AG04450 (cell line): ENCODE results near the gene HKDC1. TPM values are rescaled to one million over a fixed set of nuclear protein-coding genes. Genes with fewer than 3 reads are reported as not detected.

Source experiments
- CTCF ChIA-PET: fragments of 300-600, 350-600 bp; formaldehyde crosslinking; extraction: SDS; loops from one replicate; lab custom pipeline; 2022; ENCODE audit warnings: antibody characterized with exemption, inconsistent platforms; lab: Charles Lee
- POLR2A ChIA-PET: fragments of 350-600 bp; formaldehyde crosslinking; extraction: SDS; loops from one replicate; lab custom pipeline; 2021; ENCODE audit warnings: antibody characterized with exemption, inconsistent platforms; lab: Yijun Ruan, JAX
- DNase-seq: peaks from one replicate; pipeline ENCODE4 v3.0.0-alpha.2; 2011; ENCODE audit warnings: low read depth, low spot score
- H3K27ac ChIP-seq: one replicate; pipeline ENCODE4 v1.5.1; 2012; ENCODE audit warnings: low read depth, low read length, control low read depth
- H3K27me3 ChIP-seq: one replicate; pipeline ENCODE4 v1.6.0; 2012; ENCODE audit warnings: low read length; ENCODE audit not compliant: control insufficient read depth, insufficient read depth
- H3K4me3 ChIP-seq: 2 replicates; pipeline ENCODE4 v1.5.1; 2011; ENCODE audit warnings: mild to moderate bottlenecking, low read depth, low read length, control low read depth
- H3K9me3 ChIP-seq: 2 replicates; pipeline ENCODE4 v1.5.1; 2012; ENCODE audit warnings: low read length; ENCODE audit not compliant: control insufficient read depth, insufficient read depth
- CTCF ChIP-seq: IDR thresholded peaks from 2 replicates; pipeline ENCODE4 v1.5.1; 2011; ENCODE audit warnings: low read depth, low read length, control low read depth, inconsistent platforms
- polyA plus RNA-seq: library from polyadenylated mRNA; depleted of rRNA; stranded (reverse); fragments of >200 nt; gene quantifications from 2 replicates; pipeline ENCODE4 v1.2.3, GENCODE V29; 2011

Gene HKDC1
- polyA plus RNA-seq, 1 experiment, result 0.47 TPM

- no peak for TF ChIP-seq CTCF
- Histone ChIP-seq H3K27ac (no peak overlapping the region), H3K9me3 (no peaks in the 10 kb centered on the region), H3K27me3 (peaks cover 10% of the 10 kb centered on the region), H3K4me3 (no peak overlapping the region)
- POLR2A ChIA-PET, result no interaction called here
- DNase-seq, result no peak
- CTCF ChIA-PET, result no interaction called here
Observed at GRCh38 chr10:69287181-69287580, 67.0 kb downstream of the HKDC1 start.

GRCh38 chr10:69290993-69291392 is 70.9 kb downstream of the HKDC1 start:
- Histone ChIP-seq H3K27me3 (peaks cover 24% of the 10 kb centered on the region), H3K9me3 (no peaks in the 10 kb centered on the region), H3K27ac (no peak overlapping the region), H3K4me3 (no peak overlapping the region)
- no peak for TF ChIP-seq CTCF
- ChIA-PET CTCF (no interaction called here), POLR2A (no interaction called here)
- DNase-seq, result no peak

- Histone ChIP-seq H3K4me3 (no peak overlapping the region), H3K9me3 (no peaks in the 10 kb centered on the region), H3K27ac (no peak overlapping the region), H3K27me3 (peaks cover 34% of the 10 kb centered on the region)
- ChIA-PET POLR2A (no interaction called here), CTCF (no interaction called here)
- TF ChIP-seq CTCF, result no peak
- no peak for DNase-seq
Observed at GRCh38 chr10:69292459-69292858, 72.3 kb downstream of the HKDC1 start.

- DNase-seq, result no peak
- POLR2A ChIA-PET, result interaction anchor here (0.6 to 0.7 kb wide), 2 partner anchors 78 to 431 kb away, joined by 5 read pairs; no protein-coding TSS in a partner anchor
- CTCF ChIA-PET, result no interaction called here
- Histone ChIP-seq H3K27me3 (peaks cover 31% of the 10 kb centered on the region), H3K9me3 (no peaks in the 10 kb centered on the region), H3K4me3 (no peak overlapping the region), H3K27ac (no peak overlapping the region)
- TF ChIP-seq CTCF, result no peak
Observed at GRCh38 chr10:69295027-69295636, 75.0 kb downstream of the HKDC1 start.

GRCh38 chr10:69303632-69304051 is 83.5 kb downstream of the HKDC1 start:
- TF ChIP-seq CTCF, result no peak
- ChIA-PET CTCF (no interaction called here), POLR2A (no interaction called here)
- Histone ChIP-seq H3K4me3 (no peak overlapping the region), H3K27me3 (peaks cover 11% of the 10 kb centered on the region), H3K27ac (no peak overlapping the region), H3K9me3 (no peaks in the 10 kb centered on the region)
- DNase-seq, result no peak
